ENCODE results near the gene ENO3. TPM values are rescaled to one million over a fixed set of nuclear protein-coding genes. Genes with fewer than 3 reads are reported as not detected.
A peak's percentile ranks its signal among the peaks of the same experiment; 100 is the strongest.

The ENO3 gene
- total and polyA plus RNA-seq, 4 donors = 4.9 to 17.1 (median 7.7) TPM

DNA sequence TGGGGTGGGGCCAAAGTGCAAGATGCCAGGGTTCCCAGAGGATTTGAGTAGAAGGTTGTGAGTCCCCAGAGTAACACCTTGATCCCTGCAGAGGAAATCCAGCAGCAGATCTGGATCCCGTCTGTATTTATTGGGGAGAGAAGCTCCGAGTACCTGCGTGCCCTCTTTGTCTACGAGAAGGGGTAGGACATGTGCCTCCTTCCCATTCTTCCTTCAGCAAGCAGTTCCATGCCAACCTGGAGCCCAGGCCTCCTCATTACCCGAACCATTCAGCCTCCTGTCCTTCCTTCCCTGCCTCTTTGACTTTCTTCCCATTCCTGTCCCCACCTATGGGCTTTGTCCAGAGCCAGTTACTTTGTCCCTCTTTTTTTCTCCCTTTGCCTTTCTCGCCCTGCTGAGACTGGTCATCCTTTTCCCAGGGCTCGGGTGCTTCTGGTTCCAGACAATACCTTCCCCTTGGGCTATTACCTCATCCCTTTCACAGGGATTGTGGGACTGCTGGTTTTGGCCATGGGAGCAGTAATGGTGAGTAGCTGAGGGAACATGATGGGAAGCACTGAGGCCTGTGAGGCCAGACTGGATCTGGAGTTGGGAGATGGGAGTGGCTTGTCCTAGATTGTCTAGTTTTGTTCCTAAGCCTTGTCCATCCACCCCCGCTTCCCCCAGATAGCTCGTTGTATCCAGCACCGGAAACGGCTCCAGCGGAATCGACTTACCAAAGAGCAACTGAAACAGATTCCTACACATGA, 8.0 kb upstream of the ENO3 start:
- Histone ChIP-seq H3K36me3 (ENCODE audit: control insufficient read depth, insufficient read depth, low read length) (peaks cover 54% of the 10 kb centered on the region), H3K9me3 (ENCODE audit: control insufficient read depth, insufficient read depth, low read length) (no peaks in the 10 kb centered on the region), H3K4me3 (ENCODE audit: low read depth, low read length) (no peak overlapping the region), H3K4me1 (ENCODE audit: control insufficient read depth, insufficient read depth, low read length) (peaks cover 44% of the 10 kb centered on the region), H3K27me3 (ENCODE audit: control insufficient read depth, insufficient read depth, low read length) (no peaks in the 10 kb centered on the region), H3K27ac (ENCODE audit: low read depth, low read length) (no peak overlapping the region)
- WGBS (ENCODE audit: insufficient coverage) = 90% methylated on average over 4 of the region's 13 CpGs
- DNase-seq (ENCODE audit: low read depth in 4 of 6, low spot score in 6 of 6) = no peak

DNA sequence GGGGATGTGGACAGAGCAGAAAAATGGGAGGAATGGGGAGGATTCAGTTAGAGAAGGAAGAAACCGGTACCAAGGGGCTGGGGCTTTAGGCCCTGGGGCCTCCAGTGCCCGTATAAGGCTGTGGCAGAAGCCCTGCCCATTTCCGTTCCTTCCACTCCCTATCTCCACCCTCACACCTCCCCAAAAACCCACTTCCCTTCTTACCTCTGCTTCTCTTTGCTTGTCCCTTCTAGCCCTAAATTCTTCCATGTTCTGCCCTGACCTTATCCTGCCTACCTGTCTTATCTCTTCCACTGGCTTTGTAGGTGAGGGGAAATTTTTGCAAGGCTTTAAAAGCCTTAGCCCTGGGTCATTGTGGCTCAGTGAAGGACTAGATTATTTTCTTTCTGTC, 6.8 kb upstream of the ENO3 start:
- Histone ChIP-seq H3K36me3 (ENCODE audit: control insufficient read depth, insufficient read depth, low read length) (peaks cover 44% of the 10 kb centered on the region), H3K27me3 (ENCODE audit: control insufficient read depth, insufficient read depth, low read length) (no peaks in the 10 kb centered on the region), H3K4me1 (ENCODE audit: control insufficient read depth, insufficient read depth, low read length) (peaks cover 31% of the 10 kb centered on the region), H3K4me3 (ENCODE audit: low read depth, low read length) (no peak overlapping the region), H3K9me3 (ENCODE audit: control insufficient read depth, insufficient read depth, low read length) (no peaks in the 10 kb centered on the region), H3K27ac (ENCODE audit: low read depth, low read length) (no peak overlapping the region)
- 69% methylated on average over 2 of the region's 3 CpGs for whole genome bisulfite sequencing (ENCODE audit: insufficient coverage)
- no peak for DNase-seq (ENCODE audit: low read depth in 4 of 6, low spot score in 6 of 6)

GRCh38 chr17:4944554-4945175, 6.3 kb upstream of the ENO3 start:
- 83% methylated on average over 5 of the region's 8 CpGs for WGBS (ENCODE audit: insufficient coverage)
- Histone ChIP-seq H3K27me3 (ENCODE audit: control insufficient read depth, insufficient read depth, low read length) (no peaks in the 10 kb centered on the region), H3K4me1 (ENCODE audit: control insufficient read depth, insufficient read depth, low read length) (peaks cover 27% of the 10 kb centered on the region), H3K36me3 (ENCODE audit: control insufficient read depth, insufficient read depth, low read length) (peaks cover 44% of the 10 kb centered on the region), H3K4me3 (ENCODE audit: low read depth, low read length) (no peak overlapping the region), H3K27ac (ENCODE audit: low read depth, low read length) (no peak overlapping the region), H3K9me3 (ENCODE audit: control insufficient read depth, insufficient read depth, low read length) (no peaks in the 10 kb centered on the region)
- no peak for DNase-seq (ENCODE audit: low read depth in 4 of 6, low spot score in 6 of 6)

DNA sequence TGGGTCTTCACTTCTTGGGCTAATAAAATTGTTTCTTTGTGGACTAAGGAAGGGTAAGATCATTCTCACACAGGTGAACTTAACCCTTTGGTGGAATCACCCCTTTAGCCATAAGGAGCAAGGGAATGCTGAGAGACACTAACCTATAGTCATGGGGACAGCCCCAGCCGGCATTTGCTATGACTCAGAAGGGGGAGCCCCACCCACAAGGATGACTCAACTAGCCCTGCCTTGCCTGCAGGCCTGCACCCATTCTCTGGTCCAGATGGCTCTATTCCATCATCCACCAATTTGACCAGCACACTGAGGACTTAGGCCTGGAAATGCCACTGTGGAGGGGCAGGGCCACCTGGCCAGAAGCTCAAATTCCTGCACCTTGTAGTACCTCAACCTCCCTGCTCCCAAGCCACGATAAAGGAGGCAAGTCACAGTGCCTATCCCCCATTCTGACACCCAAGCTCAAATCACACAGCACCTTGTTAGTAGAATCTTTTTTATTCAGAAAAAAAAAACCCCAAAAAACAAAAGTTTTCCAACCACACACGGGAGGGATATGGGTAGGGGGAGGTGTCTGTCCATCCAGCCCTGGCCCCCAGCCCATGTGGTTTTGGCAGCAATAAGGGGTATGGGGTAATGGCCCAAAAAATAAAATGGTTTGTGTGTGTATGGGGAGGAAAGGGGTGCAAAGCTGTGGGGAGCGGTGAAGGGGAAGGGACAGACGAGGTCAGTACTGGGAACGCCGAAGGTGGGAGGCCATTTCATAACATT, 5.6 kb upstream of the ENO3 start:
- H3K27ac ChIP-seq (ENCODE audit: low read depth, low read length) = no peak overlapping the region
- 63% methylated on average over 2 of the region's 7 CpGs for WGBS (ENCODE audit: insufficient coverage)
- no peak overlapping the region for H3K4me3 ChIP-seq (ENCODE audit: low read depth, low read length)
- H3K36me3 ChIP-seq (ENCODE audit: control insufficient read depth, insufficient read depth, low read length) = peaks cover 44% of the 10 kb centered on the region
- H3K27me3 ChIP-seq (ENCODE audit: control insufficient read depth, insufficient read depth, low read length) = peaks cover 3% of the 10 kb centered on the region
- DNase-seq (ENCODE audit: low read depth in 4 of 6, low spot score in 6 of 6) = no peak
- peaks cover 32% of the 10 kb centered on the region for H3K4me1 ChIP-seq (ENCODE audit: control insufficient read depth, insufficient read depth, low read length)
- H3K9me3 ChIP-seq (ENCODE audit: control insufficient read depth, insufficient read depth, low read length) = no peaks in the 10 kb centered on the region

DNA sequence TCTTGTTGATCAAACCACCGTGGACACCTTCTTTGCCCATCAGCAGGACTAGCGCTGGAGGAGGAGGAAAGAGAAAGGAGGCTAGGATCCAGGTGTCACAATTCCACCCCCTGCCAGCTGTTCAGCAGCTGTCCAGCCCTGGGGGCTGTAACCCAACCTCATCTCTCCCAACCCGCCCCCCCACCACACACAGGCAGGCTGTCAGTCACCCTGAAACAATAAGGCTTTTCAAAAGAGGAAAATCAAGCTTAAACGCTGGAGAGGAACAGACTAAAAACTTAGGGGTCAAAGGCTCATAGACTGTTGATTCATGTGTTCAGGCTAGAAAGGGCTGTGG, 5.0 kb upstream of the ENO3 start:
- no peak overlapping the region for H3K4me3 ChIP-seq (ENCODE audit: low read depth, low read length)
- H3K9me3 ChIP-seq (ENCODE audit: control insufficient read depth, insufficient read depth, low read length) = no peaks in the 10 kb centered on the region
- peaks cover 34% of the 10 kb centered on the region for H3K4me1 ChIP-seq (ENCODE audit: control insufficient read depth, insufficient read depth, low read length)
- DNase-seq (ENCODE audit: low read depth in 4 of 6, low spot score in 6 of 6) = no peak
- H3K36me3 ChIP-seq (ENCODE audit: control insufficient read depth, insufficient read depth, low read length) = peaks cover 44% of the 10 kb centered on the region
- H3K27ac ChIP-seq (ENCODE audit: low read depth, low read length) = no peak overlapping the region
- WGBS (ENCODE audit: insufficient coverage) = no CpG with 5 or more reads among the region's 4 CpGs
- peaks cover 8% of the 10 kb centered on the region for H3K27me3 ChIP-seq (ENCODE audit: control insufficient read depth, insufficient read depth, low read length)

- peaks cover 10% of the 10 kb centered on the region for H3K27me3 ChIP-seq (ENCODE audit: control insufficient read depth, insufficient read depth, low read length)
- peaks cover 44% of the 10 kb centered on the region for H3K36me3 ChIP-seq (ENCODE audit: control insufficient read depth, insufficient read depth, low read length)
- 67% methylated on average over 7 of the region's 16 CpGs for WGBS (ENCODE audit: insufficient coverage)
- H3K27ac ChIP-seq (ENCODE audit: low read depth, low read length) = no peak overlapping the region
- peaks cover 32% of the 10 kb centered on the region for H3K4me1 ChIP-seq (ENCODE audit: control insufficient read depth, insufficient read depth, low read length)
- DNase-seq (ENCODE audit: low read depth in 4 of 6, low spot score in 6 of 6) = no peak
- no peaks in the 10 kb centered on the region for H3K9me3 ChIP-seq (ENCODE audit: control insufficient read depth, insufficient read depth, low read length)
- no peak overlapping the region for H3K4me3 ChIP-seq (ENCODE audit: low read depth, low read length)
These were observed 4.5 kb upstream of the ENO3 start for GRCh38 chr17:4946312-4946976.

GRCh38 chr17:4947010-4947410, 3.9 kb upstream of the ENO3 start:
- 4% methylated on average over 6 of the region's 7 CpGs for WGBS (ENCODE audit: insufficient coverage)
- DNase-seq (ENCODE audit: low read depth in 4 of 6, low spot score in 6 of 6) = no peak

DNA sequence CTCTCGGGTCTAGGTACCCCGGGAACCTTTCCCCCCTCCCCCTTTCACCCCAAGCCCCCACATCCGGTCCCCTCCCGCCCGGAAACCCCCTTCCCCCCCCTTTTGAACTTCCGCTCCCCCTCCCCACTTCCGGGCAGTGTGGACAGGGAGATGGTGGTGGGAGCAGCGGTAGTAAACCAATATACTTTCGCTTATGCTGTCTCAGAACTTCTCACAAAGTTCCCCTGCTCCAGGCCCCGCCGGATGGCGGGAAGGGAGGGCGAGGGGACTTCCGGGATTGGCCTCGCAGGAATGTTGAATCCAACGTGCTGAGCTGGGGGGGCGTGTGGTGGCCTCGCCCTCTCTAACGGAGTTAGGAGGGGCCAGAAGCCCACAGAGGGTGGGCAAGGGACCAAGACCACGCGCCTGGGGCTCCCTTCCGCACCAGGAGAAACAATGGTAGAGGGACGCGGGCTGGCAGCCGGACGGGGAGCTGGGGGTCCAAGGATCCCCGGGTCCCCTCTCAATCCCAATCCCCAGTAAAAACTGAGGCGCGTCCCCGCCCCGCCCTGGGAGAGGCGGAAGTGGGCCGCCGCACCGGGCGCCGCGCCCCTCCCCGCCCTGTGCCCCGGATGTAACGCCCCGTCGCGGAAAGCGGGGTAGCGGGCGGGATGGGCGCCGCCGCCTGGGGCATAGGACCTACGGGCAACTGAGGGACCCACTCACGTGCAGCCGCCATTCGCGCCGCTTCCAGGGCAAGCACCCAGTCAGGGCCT, 3.3 kb upstream of the ENO3 start:
- Histone ChIP-seq H3K27me3 (ENCODE audit: control insufficient read depth, insufficient read depth, low read length) (peaks cover 10% of the 10 kb centered on the region), H3K36me3 (ENCODE audit: control insufficient read depth, insufficient read depth, low read length) (peaks cover 32% of the 10 kb centered on the region), H3K4me3 (ENCODE audit: low read depth, low read length) (peak overlapping the region; percentile 92), H3K27ac (ENCODE audit: low read depth, low read length) (peak overlapping the region; percentile 87), H3K4me1 (ENCODE audit: control insufficient read depth, insufficient read depth, low read length) (peaks cover 29% of the 10 kb centered on the region), H3K9me3 (ENCODE audit: control insufficient read depth, insufficient read depth, low read length) (no peaks in the 10 kb centered on the region)
- under 1% methylated on average over 41 of the region's 56 CpGs for WGBS (ENCODE audit: insufficient coverage)
- DNase-seq (ENCODE audit: low read depth in 4 of 6, low spot score in 6 of 6) = peak in 2 of 6 donors; percentile 41 to 69

More at GRCh38 chr17:4947010-4947410, 3.9 kb upstream of the ENO3 start:
- Histone ChIP-seq H3K4me3 (ENCODE audit: low read depth, low read length) (peak overlapping the region; percentile 92), H3K9me3 (ENCODE audit: control insufficient read depth, insufficient read depth, low read length) (no peaks in the 10 kb centered on the region), H3K4me1 (ENCODE audit: control insufficient read depth, insufficient read depth, low read length) (peaks cover 29% of the 10 kb centered on the region), H3K36me3 (ENCODE audit: control insufficient read depth, insufficient read depth, low read length) (peaks cover 38% of the 10 kb centered on the region), H3K27ac (ENCODE audit: low read depth, low read length) (peak overlapping the region; percentile 87), H3K27me3 (ENCODE audit: control insufficient read depth, insufficient read depth, low read length) (peaks cover 10% of the 10 kb centered on the region)

All from spinal cord (tissue), 10 donors.